ENCODE results near the gene SFSWAP.

Gene SFSWAP

GRCh38 chr12:131841547-131841946, 130.7 kb downstream of the SFSWAP start:
- no peak for TF ChIP-seq CTCF (IDR thresholded peaks at IDR 0.05; ENCODE audit: low read depth, low read length)
- DNase-seq (ENCODE audit: extremely low read depth, low read depth): no peak

GRCh38 chr12:131842169-131842568, 131.3 kb downstream of the SFSWAP start:
- DNase-seq (ENCODE audit: extremely low read depth, low read depth): no peak
- no peak for TF ChIP-seq CTCF (IDR thresholded peaks at IDR 0.05; ENCODE audit: low read depth, low read length)

GRCh38 chr12:131843527-131843926, 132.6 kb downstream of the SFSWAP start:
- TF ChIP-seq CTCF (IDR thresholded peaks at IDR 0.05; ENCODE audit: low read depth, low read length): no peak
- no peak for DNase-seq (ENCODE audit: extremely low read depth, low read depth)

DNA sequence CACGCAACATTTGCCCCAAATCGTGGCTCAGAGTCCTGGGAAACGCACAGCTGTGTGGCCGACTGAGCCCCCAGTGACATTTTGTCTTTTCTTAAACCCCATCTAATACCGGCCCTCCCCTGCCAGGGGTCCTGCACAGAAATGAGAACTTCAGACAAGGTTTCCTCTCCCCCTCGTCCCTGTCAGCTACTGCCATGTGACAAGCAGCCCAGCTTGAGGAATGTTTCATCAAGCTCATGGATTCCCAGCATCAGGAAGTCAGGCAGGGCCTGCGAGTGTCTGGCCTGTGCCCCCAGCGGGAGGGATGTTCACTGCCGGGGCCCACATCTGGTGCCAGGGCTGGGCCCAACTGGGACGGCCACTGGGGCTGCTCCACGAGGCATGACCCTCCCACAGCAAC, 133.2 kb downstream of the SFSWAP start:
- TF ChIP-seq CTCF (IDR thresholded peaks at IDR 0.05; ENCODE audit: low read depth, low read length): no peak
- no peak for DNase-seq (ENCODE audit: extremely low read depth, low read depth)

DNA sequence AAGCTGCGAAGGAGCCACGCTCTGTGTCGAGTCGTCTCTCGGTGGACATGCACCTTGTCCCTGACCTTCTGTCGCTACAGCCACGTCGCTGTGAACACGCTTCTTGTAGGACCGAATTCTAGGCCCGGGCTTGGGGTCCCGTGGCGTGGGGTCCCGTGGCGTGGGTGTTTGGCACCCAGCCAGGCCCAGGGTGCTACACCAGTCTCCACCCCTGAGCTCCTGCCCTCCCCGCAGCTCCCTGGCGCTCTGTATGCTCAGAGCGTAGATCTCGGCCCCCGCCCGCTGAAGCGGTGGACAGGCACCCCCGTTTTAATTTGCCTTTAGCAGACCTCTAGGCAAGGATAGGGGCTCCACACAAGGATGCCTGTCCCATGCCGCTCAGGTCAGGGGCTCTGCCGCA, 133.8 kb downstream of the SFSWAP start:
- no peak for DNase-seq (ENCODE audit: extremely low read depth, low read depth)
- TF ChIP-seq CTCF (IDR thresholded peaks at IDR 0.05; ENCODE audit: low read depth, low read length): no peak

DNA sequence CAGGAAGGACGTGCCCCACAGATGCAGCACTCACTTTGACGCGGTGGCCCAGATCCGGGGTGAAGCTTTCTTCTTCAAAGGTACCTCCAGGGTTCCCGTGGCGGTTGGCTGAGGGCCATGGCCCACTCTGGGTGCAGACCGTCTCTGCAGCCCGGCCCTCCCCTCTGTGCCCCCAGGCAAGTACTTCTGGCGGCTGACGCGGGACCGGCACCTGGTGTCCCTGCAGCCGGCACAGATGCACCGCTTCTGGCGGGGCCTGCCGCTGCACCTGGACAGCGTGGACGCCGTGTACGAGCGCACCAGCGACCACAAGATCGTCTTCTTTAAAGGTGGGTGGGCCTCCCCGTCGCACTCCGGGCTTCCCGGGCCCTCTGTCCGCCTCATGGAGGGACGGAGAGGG, 134.2 kb downstream of the SFSWAP start:
- no peak for DNase-seq (ENCODE audit: extremely low read depth, low read depth)
- TF ChIP-seq CTCF (IDR thresholded peaks at IDR 0.05; ENCODE audit: low read depth, low read length): no peak

DNA sequence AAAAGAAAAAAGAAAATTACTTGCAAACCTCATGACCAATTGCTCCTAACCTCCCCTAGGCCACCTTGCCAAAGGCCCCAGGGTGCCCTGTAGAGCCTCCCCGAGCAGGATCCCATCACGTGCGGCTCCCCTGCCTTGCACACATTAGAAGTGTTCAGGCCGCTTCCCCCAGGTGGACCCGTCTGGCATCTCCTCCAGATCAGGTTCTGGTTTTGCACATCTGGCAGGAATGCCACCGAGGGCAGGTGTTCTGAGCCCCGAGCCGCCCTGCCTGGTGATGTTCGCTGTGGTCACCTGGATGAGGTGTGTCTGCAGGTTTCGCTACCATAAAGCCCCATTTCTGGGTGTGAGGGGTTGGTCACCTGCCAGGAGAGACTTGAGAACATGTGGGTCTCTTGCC, 136.6 kb downstream of the SFSWAP start:
- TF ChIP-seq CTCF (IDR thresholded peaks at IDR 0.05; ENCODE audit: low read depth, low read length): no peak
- DNase-seq (ENCODE audit: extremely low read depth, low read depth): no peak

All from AG09319 (cell line).